Fibroblast of lung (primary cell): ENCODE results near the gene LAMA4. TPM values are rescaled to one million over a fixed set of nuclear protein-coding genes. Genes with fewer than 3 reads are reported as not detected.

ENCODE experiments used
- DNase-seq, 2 donors: peaks; one replicate each; pipeline versions ENCODE4 v3.0.0 to v3.0.0-alpha.2; 2010; ENCODE audit warnings: low read depth in 2 of 2
- H2AFZ ChIP-seq: 2 replicates; pipeline ENCODE4 v1.5.1; 2012; ENCODE audit warnings: low read length, control low read depth, inconsistent platforms
- H3K27ac ChIP-seq: 2 replicates; pipeline ENCODE4 v1.5.1; 2011; ENCODE audit warnings: low read length, control low read depth; ENCODE audit not compliant: insufficient read depth
- H3K27me3 ChIP-seq: 2 replicates; pipeline ENCODE4 v1.5.1; 2011; ENCODE audit warnings: mild to moderate bottlenecking, low read length; ENCODE audit not compliant: control insufficient read depth, insufficient read depth
- H3K36me3 ChIP-seq: 2 replicates; pipeline ENCODE4 v1.5.1; 2011; ENCODE audit warnings: low read length; ENCODE audit not compliant: control insufficient read depth, insufficient read depth
- H3K4me1 ChIP-seq: 2 replicates; pipeline ENCODE4 v1.5.1; 2011; ENCODE audit warnings: low read length; ENCODE audit not compliant: control insufficient read depth, insufficient read depth; ENCODE audit errors: extremely low read depth
- H3K4me2 ChIP-seq: 2 replicates; pipeline ENCODE4 v1.5.1; 2011; ENCODE audit warnings: low read length, control low read depth; ENCODE audit not compliant: insufficient read depth; ENCODE audit errors: extremely low read depth
- H3K4me3 ChIP-seq, 4 experiments: fragments of 200-600 bp in 1 of 4; sonication (generic) in 1 of 4; replicated peaks in 1 of 4; 2 replicates each; pipeline ENCODE4 v1.5.1; 2011 to 2016; ENCODE audit warnings: low read length in 4 of 4, low read depth in 3 of 4, mild to moderate bottlenecking in 3 of 4, control low read depth in 2 of 4, inconsistent platforms in 1 of 4, mixed read lengths in 1 of 4; ENCODE audit not compliant: insufficient read depth in 1 of 4; ENCODE audit errors: control extremely low read depth in 1 of 4
- H3K79me2 ChIP-seq: 2 replicates; pipeline ENCODE4 v1.5.1; 2012; ENCODE audit warnings: mild to moderate bottlenecking, low read length, inconsistent platforms; ENCODE audit not compliant: control insufficient read depth, insufficient read depth
- H3K9ac ChIP-seq: 2 replicates; pipeline ENCODE4 v1.5.1; 2011; ENCODE audit warnings: mild to moderate bottlenecking, low read length, control low read depth; ENCODE audit not compliant: insufficient read depth
- H3K9me3 ChIP-seq: 2 replicates; pipeline ENCODE4 v1.5.1; 2012; ENCODE audit warnings: low read depth, low read length; ENCODE audit not compliant: control insufficient read depth, insufficient read depth
- H4K20me1 ChIP-seq: 2 replicates; pipeline ENCODE4 v1.5.1; 2011; ENCODE audit warnings: low read length; ENCODE audit not compliant: control insufficient read depth, insufficient read depth; ENCODE audit errors: extremely low read depth
- EZH2 ChIP-seq: IDR thresholded peaks from 2 replicates; pipeline ENCODE4 v1.5.1; 2012; ENCODE audit warnings: low read length, control low read depth, mild to moderate bottlenecking; ENCODE audit errors: missing control alignments
- polyA plus RNA-seq, 2 donors: library from polyadenylated mRNA; depleted of rRNA in 1 of 2; stranded (reverse) in 1 of 2; unstranded in 1 of 2; fragments of >200 nt; gene quantifications; 2 replicates each; pipeline ENCODE4 v1.2.1, GENCODE V29; 2011 to 2012; ENCODE audit warnings: missing spikeins in 1 of 2
- total RNA-seq: library from RNA; depleted of rRNA; stranded (reverse); fragments of >200 nt; gene quantifications from 2 replicates; pipeline ENCODE4 v1.2.1, GENCODE V29; 2014
- TF ChIP-seq, protein P1 (sequence below), 2 donors: IDR thresholded peaks in 1 of 2; conservative IDR thresholded peaks in 1 of 2; 1 replicate in 1 of 2; 2 replicates in 1 of 2; pipeline ENCODE4 v1.5.1; 2011 to 2012; ENCODE audit warnings: low read length in 2 of 2, control low read depth in 1 of 2, inconsistent platforms in 1 of 2, low read depth in 1 of 2, mild to moderate bottlenecking in 1 of 2

LAMA4 gene
- total and polyA plus RNA-seq, 2 donors (not counting 1 experiment from before 2014, with no cell fraction given), result 636 to 662 TPM

DNA sequence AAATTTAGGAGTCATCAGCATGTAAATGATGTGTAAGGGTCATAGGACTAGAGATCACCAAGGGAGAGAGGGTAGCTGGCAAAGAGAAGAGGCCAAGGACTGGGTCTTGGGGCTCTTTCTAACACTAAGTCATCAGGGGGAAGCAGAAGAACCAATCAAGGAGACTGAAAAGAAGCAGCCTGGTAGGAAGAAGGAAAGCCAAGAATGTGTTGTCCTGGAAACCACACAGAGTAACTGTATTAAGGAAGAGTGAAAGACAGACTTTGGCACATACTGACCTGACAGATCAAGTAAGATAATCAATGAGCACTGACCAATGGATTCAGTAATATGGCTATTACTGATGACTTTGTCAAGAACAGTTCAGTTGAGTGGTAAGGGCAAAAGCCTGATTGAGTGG is 42.3 kb upstream of the LAMA4 start:
- H3K36me3 ChIP-seq, result no peaks in the 10 kb centered on the region
- no peaks in the 10 kb centered on the region for H3K27me3 ChIP-seq
- H3K27ac ChIP-seq, result no peak overlapping the region
- no peaks in the 10 kb centered on the region for H3K9me3 ChIP-seq
- no peak overlapping the region for H3K4me3 ChIP-seq
- peaks cover 23% of the 10 kb centered on the region for H3K4me1 ChIP-seq
- no peak for DNase-seq
- H3K79me2 ChIP-seq, result no peaks in the 10 kb centered on the region
- H4K20me1 ChIP-seq, result no peaks in the 10 kb centered on the region
- no peak overlapping the region for H3K9ac ChIP-seq
- no peak overlapping the region for H3K4me2 ChIP-seq
- H2AFZ ChIP-seq, result no peak overlapping the region
- TF ChIP-seq, protein P1, sequence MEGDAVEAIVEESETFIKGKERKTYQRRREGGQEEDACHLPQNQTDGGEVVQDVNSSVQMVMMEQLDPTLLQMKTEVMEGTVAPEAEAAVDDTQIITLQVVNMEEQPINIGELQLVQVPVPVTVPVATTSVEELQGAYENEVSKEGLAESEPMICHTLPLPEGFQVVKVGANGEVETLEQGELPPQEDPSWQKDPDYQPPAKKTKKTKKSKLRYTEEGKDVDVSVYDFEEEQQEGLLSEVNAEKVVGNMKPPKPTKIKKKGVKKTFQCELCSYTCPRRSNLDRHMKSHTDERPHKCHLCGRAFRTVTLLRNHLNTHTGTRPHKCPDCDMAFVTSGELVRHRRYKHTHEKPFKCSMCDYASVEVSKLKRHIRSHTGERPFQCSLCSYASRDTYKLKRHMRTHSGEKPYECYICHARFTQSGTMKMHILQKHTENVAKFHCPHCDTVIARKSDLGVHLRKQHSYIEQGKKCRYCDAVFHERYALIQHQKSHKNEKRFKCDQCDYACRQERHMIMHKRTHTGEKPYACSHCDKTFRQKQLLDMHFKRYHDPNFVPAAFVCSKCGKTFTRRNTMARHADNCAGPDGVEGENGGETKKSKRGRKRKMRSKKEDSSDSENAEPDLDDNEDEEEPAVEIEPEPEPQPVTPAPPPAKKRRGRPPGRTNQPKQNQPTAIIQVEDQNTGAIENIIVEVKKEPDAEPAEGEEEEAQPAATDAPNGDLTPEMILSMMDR (conservative IDR thresholded peaks at IDR 0.05 in 1 of 2, IDR thresholded peaks at IDR 0.05 in 1 of 2; ENCODE audit: low read depth in 1 of 2, low read length in 2 of 2), result no peak
- no peak for TF ChIP-seq EZH2

- Histone ChIP-seq H3K4me1 (peaks cover 23% of the 10 kb centered on the region), H2AFZ (no peak overlapping the region), H3K79me2 (no peaks in the 10 kb centered on the region), H3K27ac (no peak overlapping the region), H3K4me2 (no peak overlapping the region), H3K9me3 (no peaks in the 10 kb centered on the region), H3K27me3 (no peaks in the 10 kb centered on the region), H3K36me3 (no peaks in the 10 kb centered on the region), H4K20me1 (no peaks in the 10 kb centered on the region), H3K4me3 (no peak overlapping the region), H3K9ac (no peak overlapping the region)
- TF ChIP-seq, protein P1 (conservative IDR thresholded peaks at IDR 0.05 in 1 of 2, IDR thresholded peaks at IDR 0.05 in 1 of 2; ENCODE audit: low read depth in 1 of 2, low read length in 2 of 2), result peak; percentile 51 to 56
- no peak for TF ChIP-seq EZH2
- peak; percentile 54 to 63 for DNase-seq
These were observed 41.8 kb upstream of the LAMA4 start for GRCh38 chr6:112296122-112296521.

- Histone ChIP-seq H3K36me3 (no peaks in the 10 kb centered on the region), H3K9me3 (no peaks in the 10 kb centered on the region), H3K4me2 (no peak overlapping the region), H2AFZ (no peak overlapping the region), H3K27ac (no peak overlapping the region), H3K4me1 (peaks cover 12% of the 10 kb centered on the region), H3K9ac (no peak overlapping the region), H3K79me2 (no peaks in the 10 kb centered on the region), H4K20me1 (no peaks in the 10 kb centered on the region), H3K27me3 (no peaks in the 10 kb centered on the region), H3K4me3 (no peak overlapping the region)
- DNase-seq, result no peak
- TF ChIP-seq, protein P1 (conservative IDR thresholded peaks at IDR 0.05 in 1 of 2, IDR thresholded peaks at IDR 0.05 in 1 of 2; ENCODE audit: low read depth in 1 of 2, low read length in 2 of 2), result no peak
- TF ChIP-seq EZH2, result no peak
These were observed 36.9 kb upstream of the LAMA4 start for GRCh38 chr6:112291161-112291762.
